ENCODE data around the gene FPGT. TPM values are rescaled to one million over a fixed set of nuclear protein-coding genes. Genes with fewer than 3 reads are reported as not detected.
A peak's percentile ranks its signal among the peaks of the same experiment; 100 is the strongest.

FPGT gene
- total and polyA plus RNA-seq, 2 of the 4 experiments (the other 2 are of a cell fraction): 9.4 to 13.3 TPM

- H4K20me1 ChIP-seq (ENCODE audit: insufficient read depth, low read length): no peaks in the 10 kb centered on the region
- H3K9me1 ChIP-seq (ENCODE audit: insufficient read depth, low read length): no peaks in the 10 kb centered on the region
- POLR2A ChIA-PET (ENCODE audit: unreplicated experiment): no interaction called here
- H3K56ac ChIP-seq (ENCODE audit: extremely low read depth, insufficient read depth, low read length): no peak overlapping the region
- no peak overlapping the region for H3K23ac ChIP-seq (ENCODE audit: low read depth, low read length)
- H3K79me1 ChIP-seq (ENCODE audit: low read depth in 1 of 2, low read length in 2 of 2): no peaks in the 10 kb centered on the region
- H2BK120ac ChIP-seq (ENCODE audit: low read depth, low read length): no peak overlapping the region
- H2AFZ ChIP-seq (replicated peaks; ENCODE audit: low read length, poor library complexity): no peak overlapping the region
- no peak overlapping the region for H4K91ac ChIP-seq (ENCODE audit: insufficient read depth, low read depth, low read length)
- H3K4me3 ChIP-seq (ENCODE audit: insufficient read depth, low read depth, low read length): no peak overlapping the region
- CTCF ChIA-PET: interaction anchor here (0.8 to 1.0 kb wide), 2 partner anchors 13 to 31 kb away, joined by 3 read pairs; no protein-coding TSS in a partner anchor
- DNase-seq (peak; percentile 6), ATAC-seq (ENCODE audit: low read depth) (peak; percentile 14; the same call in 1 of the 2 replicates)
- no peak overlapping the region for H3K27ac ChIP-seq (ENCODE audit: insufficient read depth, low read length)
- peaks cover 2% of the 10 kb centered on the region; the same call in 1 of the 2 replicates for H3K4me1 ChIP-seq (ENCODE audit: control insufficient read depth, insufficient read depth, low read length)
- H3K36me3 ChIP-seq (ENCODE audit: control insufficient read depth, insufficient read depth, low read length): no peaks in the 10 kb centered on the region
- no peak for TF ChIP-seq MAFK (IDR thresholded peaks at IDR 0.05; ENCODE audit: low read depth, low read length)
- no peak for TF ChIP-seq RAD21 (IDR thresholded peaks at IDR 0.05; ENCODE audit: low read length)
- TF ChIP-seq, protein P1, sequence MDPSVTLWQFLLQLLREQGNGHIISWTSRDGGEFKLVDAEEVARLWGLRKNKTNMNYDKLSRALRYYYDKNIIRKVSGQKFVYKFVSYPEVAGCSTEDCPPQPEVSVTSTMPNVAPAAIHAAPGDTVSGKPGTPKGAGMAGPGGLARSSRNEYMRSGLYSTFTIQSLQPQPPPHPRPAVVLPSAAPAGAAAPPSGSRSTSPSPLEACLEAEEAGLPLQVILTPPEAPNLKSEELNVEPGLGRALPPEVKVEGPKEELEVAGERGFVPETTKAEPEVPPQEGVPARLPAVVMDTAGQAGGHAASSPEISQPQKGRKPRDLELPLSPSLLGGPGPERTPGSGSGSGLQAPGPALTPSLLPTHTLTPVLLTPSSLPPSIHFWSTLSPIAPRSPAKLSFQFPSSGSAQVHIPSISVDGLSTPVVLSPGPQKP (IDR thresholded peaks at IDR 0.05; ENCODE audit: borderline replicate concordance, low read depth, low read length): no peak
- TF ChIP-seq, protein P2, sequence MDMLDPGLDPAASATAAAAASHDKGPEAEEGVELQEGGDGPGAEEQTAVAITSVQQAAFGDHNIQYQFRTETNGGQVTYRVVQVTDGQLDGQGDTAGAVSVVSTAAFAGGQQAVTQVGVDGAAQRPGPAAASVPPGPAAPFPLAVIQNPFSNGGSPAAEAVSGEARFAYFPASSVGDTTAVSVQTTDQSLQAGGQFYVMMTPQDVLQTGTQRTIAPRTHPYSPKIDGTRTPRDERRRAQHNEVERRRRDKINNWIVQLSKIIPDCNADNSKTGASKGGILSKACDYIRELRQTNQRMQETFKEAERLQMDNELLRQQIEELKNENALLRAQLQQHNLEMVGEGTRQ (IDR thresholded peaks at IDR 0.05; ENCODE audit: low read depth, low read length): no peak
- no peak for TF ChIP-seq POLR2A (IDR thresholded peaks at IDR 0.05; ENCODE audit: low read depth, low read length)
- no peak overlapping the region for H4K5ac ChIP-seq (ENCODE audit: low read depth, low read length)
- H4K8ac ChIP-seq (ENCODE audit: low read depth in 2 of 2, low read length in 2 of 2): no peak overlapping the region
- H3K4me2 ChIP-seq (ENCODE audit: low read depth, low read length): peak overlapping the region; percentile 31; the same call in 1 of the 2 replicates
- intact Hi-C loops (cut with micrococcal nuclease): no loop called here
- H2BK20ac ChIP-seq (ENCODE audit: low read depth, low read length): no peak overlapping the region
- H3K27me3 ChIP-seq (ENCODE audit: control insufficient read depth, insufficient read depth, low read length): no peaks in the 10 kb centered on the region
- H2BK5ac ChIP-seq (ENCODE audit: low read depth, low read length, poor library complexity, severe bottlenecking): no peak overlapping the region
- dilution Hi-C loops (cut with HindIII; ENCODE audit: low sequenced_read_pairs, unreplicated experiment): no loop called here
- H2AK5ac ChIP-seq (ENCODE audit: low read depth, low read length): no peak overlapping the region
- in situ Hi-C loops (cut with MboI; ENCODE audit: low sequenced_read_pairs): no loop called here
- H3K14ac ChIP-seq (replicated peaks; ENCODE audit: low read depth, low read length): no peak overlapping the region
- peaks cover 3% of the 10 kb centered on the region; the same call in 1 of the 2 replicates for H3K9me3 ChIP-seq (ENCODE audit: control insufficient read depth, insufficient read depth, low read length)
- H3K18ac ChIP-seq (ENCODE audit: low read depth, low read length): no peak overlapping the region
- no peak overlapping the region for H3K4ac ChIP-seq (ENCODE audit: low read depth, low read length)
- WGBS, 2 experiments (ENCODE audit: extremely low coverage in 2 of 2, insufficient read length in 1 of 2): no CpG with 5 or more reads among the region's 2 CpGs
- H2AK9ac ChIP-seq (replicated peaks; ENCODE audit: low read depth, low read length, poor library complexity): no peak overlapping the region
- H2BK15ac ChIP-seq (ENCODE audit: low read depth, low read length): no peak overlapping the region
- no TSS peak for BruUV-seq (replicated peaks)
- H3K9ac ChIP-seq (ENCODE audit: low read depth, low read length): no peak overlapping the region
Observed at GRCh38 chr1:74246315-74246714, 48.3 kb downstream of the FPGT start.
